NOMO-1 treated with DMSO at 0.1 percent for 48 hours (cell line): ENCODE measurements around the gene ENC1.

ENCODE experiments used
- DNase-seq: peaks from one replicate; lab custom pipeline; 2025; ENCODE audit not compliant: unreplicated experiment; lab: John Stamatoyannopoulos, UW

Gene ENC1

DNA sequence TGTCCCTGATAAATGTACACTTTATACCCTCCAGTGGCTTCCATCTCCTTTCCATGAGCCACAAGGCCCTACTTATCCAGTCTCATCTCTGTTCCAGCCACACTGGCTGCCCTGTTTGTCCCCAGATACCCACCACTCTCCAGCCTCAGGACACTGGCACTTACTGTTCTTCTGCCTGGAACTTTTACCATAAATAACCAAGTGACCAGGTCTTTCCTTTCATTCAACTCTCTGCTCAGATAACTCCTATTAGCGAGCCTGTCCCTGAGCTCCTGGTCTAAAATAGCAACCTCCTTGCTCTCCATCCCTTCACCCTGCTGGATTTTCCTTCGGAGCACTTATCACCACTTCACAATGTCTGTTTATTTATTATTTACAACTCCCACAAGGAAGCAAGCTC, 16.6 kb upstream of the ENC1 start:
- DNase-seq, result no peak

DNA sequence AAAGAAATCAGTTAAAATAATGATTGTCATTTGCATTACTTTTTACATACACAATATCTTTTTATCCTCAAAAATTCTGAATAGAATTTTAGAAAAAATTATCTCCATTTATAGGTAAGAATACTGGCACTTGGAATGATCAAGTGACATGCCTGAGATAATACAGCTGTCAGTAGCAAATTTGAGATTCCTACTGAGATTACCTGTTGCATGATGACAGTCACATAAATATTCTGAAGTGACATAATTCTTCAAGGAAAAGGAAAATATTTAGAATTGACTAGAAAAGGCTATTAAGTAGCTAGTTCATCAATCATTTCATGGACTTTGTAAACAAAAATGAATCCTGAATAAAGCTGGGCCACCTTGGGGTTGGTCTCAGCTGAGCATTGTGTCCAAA, 15.2 kb upstream of the ENC1 start:
- DNase-seq, result no peak

GRCh38 chr5:74655206-74655605, 14.7 kb upstream of the ENC1 start:
- no peak for DNase-seq

DNA sequence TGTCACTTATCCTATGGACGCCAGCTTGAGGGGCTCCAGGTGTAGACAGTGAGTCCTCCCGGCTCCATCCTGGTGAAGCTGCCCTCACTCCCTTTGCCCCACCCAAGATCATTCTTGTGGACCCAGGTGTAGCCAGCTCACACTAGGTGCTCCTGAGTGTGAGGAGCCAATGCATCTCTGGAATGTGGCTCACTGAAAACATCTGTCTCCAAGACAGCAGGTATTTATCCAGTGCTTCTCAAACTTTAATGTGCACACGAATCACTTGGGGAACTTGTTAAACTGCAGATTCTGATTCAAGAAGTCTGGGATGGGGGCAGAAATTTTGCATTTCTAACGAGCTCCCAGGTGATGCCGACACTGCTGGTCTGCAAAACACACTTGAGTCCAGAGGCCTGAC, 13.5 kb upstream of the ENC1 start:
- no peak for DNase-seq

- no peak for DNase-seq
These were observed 12.0 kb upstream of the ENC1 start for GRCh38 chr5:74652576-74652975.

DNA sequence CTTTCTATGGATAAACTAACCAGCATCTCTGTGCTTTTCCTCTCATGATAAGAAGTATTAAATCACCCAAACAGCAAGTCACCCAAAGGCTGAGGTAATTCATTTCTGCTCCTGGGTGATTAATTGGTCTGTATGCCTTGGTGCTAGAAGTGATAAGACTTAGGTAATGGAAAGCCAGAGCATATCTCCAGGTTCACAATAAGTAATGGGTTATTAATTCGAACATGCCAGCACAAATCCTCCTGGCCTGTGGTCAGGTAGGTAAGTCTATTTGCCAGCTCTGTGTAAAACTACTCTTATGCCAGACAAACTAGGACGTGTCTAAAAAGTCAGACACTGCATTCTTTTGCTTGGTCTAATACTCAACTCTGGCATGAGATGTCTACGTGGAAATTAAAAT, 11.2 kb upstream of the ENC1 start:
- DNase-seq, result no peak

- DNase-seq, result no peak
These were observed 9.0 kb upstream of the ENC1 start for GRCh38 chr5:74649421-74649973.

DNA sequence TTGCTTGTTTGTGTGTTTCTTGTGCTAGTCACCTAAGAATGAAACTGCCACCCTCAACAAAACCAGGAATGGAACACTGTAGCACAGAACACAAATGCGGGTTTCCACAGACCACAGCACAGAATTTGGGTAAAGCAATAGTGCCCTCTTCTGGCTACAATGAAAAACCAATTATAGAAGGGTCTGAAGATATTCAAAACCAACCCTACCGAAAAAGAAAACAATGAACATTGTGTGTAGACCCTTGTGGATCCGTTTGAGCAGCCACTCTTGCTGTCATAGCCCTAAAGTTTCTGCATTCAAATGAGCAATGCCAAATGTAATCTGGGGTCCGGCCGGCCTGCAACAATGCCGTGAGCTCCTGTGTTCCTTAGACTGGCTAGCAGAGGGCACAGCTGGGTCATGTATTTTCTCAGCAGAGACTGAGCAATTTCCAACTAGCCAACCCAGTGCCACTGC, 8.3 kb upstream of the ENC1 start:
- peak; percentile 70 for DNase-seq

DNA sequence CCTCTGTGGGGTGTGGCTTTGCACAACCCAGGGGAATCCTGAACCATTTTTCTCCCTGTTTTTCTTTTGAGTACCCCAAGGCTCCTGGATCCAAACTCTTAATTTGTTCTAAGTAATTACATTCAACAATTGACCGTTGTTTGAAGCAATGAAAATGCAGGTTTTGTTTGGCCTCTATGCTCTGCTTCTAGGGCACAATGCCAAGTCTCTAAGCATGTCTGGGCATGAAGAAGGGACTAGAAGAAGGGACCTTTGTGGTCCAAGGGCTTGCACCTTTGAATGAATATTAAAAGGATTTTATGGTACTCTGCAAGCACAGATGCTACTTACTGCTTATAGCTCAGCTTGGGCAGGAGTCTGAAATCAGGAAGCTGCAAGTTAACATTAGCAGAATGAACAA, 6.6 kb upstream of the ENC1 start:
- no peak for DNase-seq

- DNase-seq, result peak; percentile 93
These were observed 2.6 kb upstream of the ENC1 start for GRCh38 chr5:74643111-74643562.

DNA sequence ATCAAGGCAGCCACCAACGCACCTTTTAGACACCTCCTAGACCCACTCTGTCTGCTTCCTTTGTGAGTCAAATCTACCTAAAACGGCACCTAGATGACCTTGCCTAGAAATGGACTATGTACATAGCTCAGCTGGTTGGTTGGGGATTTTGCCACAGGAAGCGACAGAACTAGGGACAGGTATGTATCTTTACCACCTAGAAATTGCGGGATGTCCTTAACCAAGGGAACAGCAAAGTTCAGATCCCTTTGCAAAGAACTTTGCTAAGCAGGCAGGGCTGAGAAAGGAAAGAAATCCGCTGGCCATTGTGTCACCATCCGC, 2.0 kb upstream of the ENC1 start:
- DNase-seq, result no peak

DNA sequence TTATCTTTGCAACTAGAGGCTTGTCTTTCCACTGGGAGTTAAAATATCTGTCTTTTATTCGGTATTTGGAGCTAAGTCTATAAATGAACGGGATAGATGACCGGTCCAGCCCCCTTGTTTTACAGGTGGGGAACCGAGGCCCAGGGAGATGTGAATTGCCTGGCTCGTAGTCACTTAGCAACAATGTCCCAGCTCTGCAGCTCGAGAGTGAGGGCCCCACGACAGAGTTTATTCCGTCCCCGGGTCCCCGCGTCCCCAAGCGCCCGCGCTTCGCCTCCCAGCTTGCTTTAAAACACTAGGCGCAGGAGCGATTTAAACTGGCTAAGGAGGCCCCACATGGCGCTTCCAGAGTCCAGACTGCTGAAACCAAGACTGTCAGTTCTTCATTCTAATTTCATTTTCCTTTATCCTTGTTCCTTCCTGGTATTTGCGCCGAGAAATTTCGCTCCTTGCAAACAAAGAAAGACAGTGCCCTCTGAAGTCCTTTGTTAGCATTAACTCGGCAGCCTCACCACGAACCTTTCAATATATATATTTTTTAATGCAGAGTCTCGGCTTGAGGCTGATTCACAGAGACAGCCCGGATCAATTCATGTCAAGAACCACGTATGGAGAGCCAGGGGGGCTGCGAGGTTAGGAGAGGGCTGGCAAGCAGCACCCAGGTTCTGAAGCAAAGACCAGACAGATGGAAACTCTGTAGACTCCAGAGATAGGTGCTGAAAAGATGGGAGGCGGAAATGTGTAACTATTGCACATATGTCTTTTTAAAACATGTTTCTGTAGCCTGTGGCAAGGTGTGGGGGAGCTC, 1.4 kb upstream of the ENC1 start:
- DNase-seq, result peak; percentile 85

- DNase-seq, result peak; percentile 84
These were observed 616 bp upstream of the ENC1 start for GRCh38 chr5:74640954-74641734.

- DNase-seq, result peak; percentile 37
These were observed 600 bp downstream of the ENC1 start for GRCh38 chr5:74639807-74640449.

DNA sequence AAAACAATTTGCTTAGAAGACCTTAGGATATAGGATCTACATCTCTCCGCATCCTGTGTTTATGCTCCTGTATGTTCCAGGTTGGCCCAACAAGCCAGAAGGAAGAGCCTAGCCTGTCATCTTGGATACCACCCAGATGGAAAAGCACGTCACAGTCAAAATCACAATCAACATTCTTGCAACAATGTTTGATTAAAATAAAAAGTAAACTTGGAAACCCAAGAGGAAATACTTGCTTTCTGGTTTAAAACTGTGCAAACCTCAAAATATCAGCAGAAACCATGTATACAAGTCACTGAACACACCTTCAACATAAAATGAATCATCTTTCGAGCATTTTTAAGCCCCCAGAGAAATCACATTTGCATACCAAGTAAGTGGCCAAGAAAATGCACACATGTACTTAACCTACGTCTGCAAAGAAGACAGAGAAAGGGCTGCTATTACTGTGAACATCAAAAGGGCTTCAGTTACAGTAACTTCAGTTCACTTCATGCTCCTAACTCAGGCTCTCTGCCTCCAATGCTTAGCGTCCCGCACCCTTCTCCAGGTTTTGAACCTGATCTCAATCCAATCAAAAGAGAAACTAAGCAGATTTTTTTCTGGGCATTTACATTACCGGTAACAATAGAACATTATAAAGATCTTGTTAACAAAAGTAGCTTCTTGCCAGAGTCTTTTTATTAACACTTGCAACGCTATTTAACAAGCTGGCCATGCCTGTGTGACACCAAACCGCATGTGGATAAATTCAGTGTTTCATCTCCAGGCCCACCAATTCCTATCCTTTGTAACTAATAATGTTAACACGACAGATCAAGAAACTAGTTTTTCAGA, 1.3 kb downstream of the ENC1 start:
- peak; percentile 19 for DNase-seq

- DNase-seq, result no peak
These were observed 2.0 kb downstream of the ENC1 start for GRCh38 chr5:74638544-74638969.

- no peak for DNase-seq
These were observed 4.0 kb downstream of the ENC1 start for GRCh38 chr5:74636552-74636951.

- DNase-seq, result no peak
These were observed 4.4 kb downstream of the ENC1 start for GRCh38 chr5:74636149-74636548.

- DNase-seq, result no peak
These were observed 5.8 kb downstream of the ENC1 start for GRCh38 chr5:74634611-74635286.

GRCh38 chr5:74633695-74634094, 6.8 kb downstream of the ENC1 start:
- no peak for DNase-seq
